ENCODE measurements around the gene VAC14.

DNA sequence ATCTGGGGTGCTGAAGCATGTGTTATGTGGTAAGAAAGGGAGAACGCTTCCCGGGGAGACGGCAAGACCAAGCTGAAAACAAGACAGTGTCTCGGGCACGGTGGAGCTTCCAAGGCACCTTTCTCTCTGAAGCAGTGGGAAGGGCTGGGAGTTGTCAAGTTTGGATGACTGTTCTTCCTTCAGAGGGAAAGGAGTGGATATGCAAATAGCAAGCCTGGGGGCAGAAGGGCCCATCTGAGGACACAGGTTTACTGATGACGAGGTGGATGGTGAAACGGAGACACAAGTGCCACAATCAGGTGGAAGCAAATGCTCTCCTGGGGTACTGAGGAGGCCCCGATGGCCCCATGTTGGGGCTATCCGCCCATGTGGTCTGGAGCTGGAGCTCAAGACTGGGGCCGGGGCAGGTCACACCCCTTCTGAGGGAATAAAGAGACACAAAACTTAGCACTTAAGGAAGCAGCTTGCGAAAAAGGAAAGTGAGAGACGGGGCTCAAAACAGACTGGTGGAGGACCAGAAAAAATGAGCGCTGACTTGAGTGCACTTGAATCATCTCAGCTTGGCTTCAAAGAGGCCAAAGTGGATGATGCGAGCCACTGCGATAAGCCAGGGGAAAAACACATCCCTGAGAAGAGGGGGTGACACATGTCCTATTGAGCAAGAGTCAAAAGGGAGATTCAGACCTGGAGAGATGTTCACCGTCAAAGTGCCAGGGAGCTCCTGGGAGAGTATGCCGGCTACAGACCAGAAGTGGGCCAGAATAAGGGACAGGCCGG is 80.3 kb downstream of the VAC14 start:
- TF ChIP-seq, protein P1, sequence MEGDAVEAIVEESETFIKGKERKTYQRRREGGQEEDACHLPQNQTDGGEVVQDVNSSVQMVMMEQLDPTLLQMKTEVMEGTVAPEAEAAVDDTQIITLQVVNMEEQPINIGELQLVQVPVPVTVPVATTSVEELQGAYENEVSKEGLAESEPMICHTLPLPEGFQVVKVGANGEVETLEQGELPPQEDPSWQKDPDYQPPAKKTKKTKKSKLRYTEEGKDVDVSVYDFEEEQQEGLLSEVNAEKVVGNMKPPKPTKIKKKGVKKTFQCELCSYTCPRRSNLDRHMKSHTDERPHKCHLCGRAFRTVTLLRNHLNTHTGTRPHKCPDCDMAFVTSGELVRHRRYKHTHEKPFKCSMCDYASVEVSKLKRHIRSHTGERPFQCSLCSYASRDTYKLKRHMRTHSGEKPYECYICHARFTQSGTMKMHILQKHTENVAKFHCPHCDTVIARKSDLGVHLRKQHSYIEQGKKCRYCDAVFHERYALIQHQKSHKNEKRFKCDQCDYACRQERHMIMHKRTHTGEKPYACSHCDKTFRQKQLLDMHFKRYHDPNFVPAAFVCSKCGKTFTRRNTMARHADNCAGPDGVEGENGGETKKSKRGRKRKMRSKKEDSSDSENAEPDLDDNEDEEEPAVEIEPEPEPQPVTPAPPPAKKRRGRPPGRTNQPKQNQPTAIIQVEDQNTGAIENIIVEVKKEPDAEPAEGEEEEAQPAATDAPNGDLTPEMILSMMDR (IDR thresholded peaks at IDR 0.05), result no peak
- TF ChIP-seq POLR2AphosphoS5 (IDR thresholded peaks at IDR 0.05), result no peak
- no peak for TF ChIP-seq EP300 (IDR thresholded peaks at IDR 0.05)
- TF ChIP-seq POLR2A (IDR thresholded peaks at IDR 0.05; ENCODE audit: low read depth), result no peak

Measured in esophagus muscularis mucosa (tissue), 4 donors.